ENCODE data around the gene RBMS2.

The RBMS2 gene

GRCh38 chr12:56645201-56645716, 123.6 kb downstream of the RBMS2 start:
- Histone ChIP-seq H3K9me2 (ENCODE audit: low read depth, low read length) (no peaks in the 10 kb centered on the region), H3K4me3 (ENCODE audit: low read depth, low read length, poor library complexity, severe bottlenecking) (peak overlapping the region; percentile 86), H3K4me2 (ENCODE audit: low read length) (peak overlapping the region; percentile 96), H3F3A (ENCODE audit: insufficient read depth, low read length) (no peaks in the 10 kb centered on the region), H3K9me3 (ENCODE audit: low read length) (no peaks in the 10 kb centered on the region), H3K9ac (ENCODE audit: low read length) (peak overlapping the region; percentile 94), H3K27ac (ENCODE audit: low read depth, low read length, poor library complexity, severe bottlenecking) (peak overlapping the region; percentile 73), H3K36me3 (ENCODE audit: insufficient read depth, low read length) (peaks cover 49% of the 10 kb centered on the region), H4K20me1 (ENCODE audit: insufficient read depth, low read length) (no peaks in the 10 kb centered on the region), H2AFZ (ENCODE audit: low read length) (no peak overlapping the region), H3K79me2 (ENCODE audit: insufficient read depth, low read length) (peaks cover 32% of the 10 kb centered on the region), H3K4me1 (ENCODE audit: insufficient read depth, low read length, severe bottlenecking) (peaks cover 22% of the 10 kb centered on the region), H3K27me3 (ENCODE audit: insufficient read depth, low read length) (no peaks in the 10 kb centered on the region)
- TF ChIP-seq CTCF (IDR thresholded peaks at IDR 0.05; ENCODE audit: low read length), result no peak
- no peak for TF ChIP-seq EZH2 (IDR thresholded peaks at IDR 0.05; ENCODE audit: borderline replicate concordance, low read length)
